NT2/D1 (cell line): Measurements from ENCODE around the gene DNAJC5G.

Source experiments
- DNase-seq: peaks from one replicate; pipeline ENCODE4 v3.0.0-alpha.2; 2011; ENCODE audit warnings: low read depth, low spot score
- H3K27me3 ChIP-seq: 2 replicates; pipeline ENCODE4 v1.6.0; 2011; ENCODE audit warnings: mild to moderate bottlenecking; ENCODE audit not compliant: insufficient read length, insufficient read depth
- H3K36me3 ChIP-seq: 2 replicates; pipeline ENCODE4 v1.6.1; 2011; ENCODE audit warnings: mild to moderate bottlenecking, low read length, mixed read lengths; ENCODE audit not compliant: insufficient read depth, insufficient read length
- H3K4me1 ChIP-seq: 2 replicates; pipeline ENCODE4 v1.5.1; 2011; ENCODE audit not compliant: insufficient read depth, insufficient read length
- H3K4me3 ChIP-seq: 2 replicates; pipeline ENCODE4 v1.5.1; 2011; ENCODE audit warnings: low read depth; ENCODE audit not compliant: insufficient read length
- H3K9ac ChIP-seq: 2 replicates; pipeline ENCODE4 v1.6.0; 2011; ENCODE audit warnings: low read depth; ENCODE audit not compliant: insufficient read length
- H3K9me3 ChIP-seq: 2 replicates; pipeline ENCODE4 v1.5.1; 2011; ENCODE audit warnings: mild to moderate bottlenecking, low read length; ENCODE audit not compliant: insufficient read depth
- SUZ12 ChIP-seq: IDR thresholded peaks from 2 replicates; pipeline ENCODE4 v1.6.1; 2011; ENCODE audit not compliant: insufficient read length, insufficient read depth; ENCODE audit errors: extremely low read depth
- YY1 ChIP-seq: IDR thresholded peaks from 2 replicates; pipeline ENCODE4 v1.6.1; 2011; ENCODE audit not compliant: insufficient read length, insufficient read depth
- ZNF274 ChIP-seq: IDR thresholded peaks from 2 replicates; pipeline ENCODE4 v1.6.1; 2011; ENCODE audit warnings: mild to moderate bottlenecking, low read depth, low read length

DNAJC5G gene

DNA sequence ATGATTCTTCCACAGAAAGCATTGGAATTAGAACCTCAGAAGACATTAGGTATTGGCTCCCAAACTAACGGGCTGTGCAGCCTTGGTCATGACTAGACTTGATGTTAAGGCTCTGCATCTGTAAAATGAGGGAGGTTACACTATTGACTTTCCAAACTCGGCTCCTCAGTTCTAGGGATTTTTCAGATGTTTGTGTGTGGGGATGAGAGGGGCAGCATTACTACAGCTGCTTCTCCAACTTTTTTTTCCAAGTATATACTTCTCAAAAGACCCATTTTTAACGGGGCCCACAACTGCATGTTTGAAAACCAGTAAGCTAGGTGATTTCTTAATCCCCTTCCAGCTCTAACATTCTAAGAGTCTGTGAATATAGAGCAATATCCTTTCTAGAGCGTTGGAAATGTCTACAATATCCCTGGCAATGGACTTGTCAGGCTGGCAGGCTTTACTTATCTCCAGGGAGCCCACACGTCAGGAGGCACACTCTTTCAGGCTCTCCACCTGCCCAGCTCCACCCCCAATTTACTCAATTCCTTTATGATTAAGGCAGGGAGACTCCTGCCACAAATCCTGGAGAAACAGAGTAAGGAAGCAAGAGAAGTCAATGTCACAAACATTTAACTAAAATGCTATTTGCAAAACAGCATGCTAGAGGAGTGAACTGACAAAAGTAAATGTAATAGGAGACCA is 48.5 kb downstream of the DNAJC5G start:
- no peak for DNase-seq
- Histone ChIP-seq H3K4me1 (peaks cover 5% of the 10 kb centered on the region), H3K27me3 (no peaks in the 10 kb centered on the region), H3K9me3 (no peaks in the 10 kb centered on the region), H3K36me3 (peaks cover 38% of the 10 kb centered on the region), H3K9ac (peak overlapping the region; percentile 89), H3K4me3 (peak overlapping the region; percentile 88)
- TF ChIP-seq YY1 (no peak), SUZ12 (no peak), ZNF274 (no peak)

DNA sequence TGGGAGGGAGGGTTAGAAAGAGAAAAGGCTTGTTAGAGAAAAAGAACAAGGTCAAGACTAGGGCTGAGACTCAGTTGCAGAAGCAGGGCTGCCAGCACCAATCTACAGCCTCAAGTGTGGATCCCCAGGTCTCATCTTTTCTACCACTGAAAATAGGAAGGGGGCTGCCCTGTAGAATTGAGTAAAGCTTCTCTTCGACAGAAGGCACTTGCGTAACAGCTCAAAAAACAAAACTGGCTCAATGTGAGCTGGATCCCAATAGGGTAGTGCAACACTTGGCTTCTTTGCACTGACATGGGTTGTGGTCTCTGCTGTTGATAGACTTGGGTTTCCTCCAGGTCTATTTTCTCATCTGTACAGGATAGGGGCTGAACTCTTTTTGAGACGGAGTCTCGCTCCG is 49.5 kb downstream of the DNAJC5G start:
- no peak overlapping the region for H3K9ac ChIP-seq
- TF ChIP-seq ZNF274 (no peak), YY1 (no peak), SUZ12 (no peak)
- no peak for DNase-seq

More for the DNA sequence above, 49.5 kb downstream of the DNAJC5G start:
- Histone ChIP-seq H3K36me3 (peaks cover 47% of the 10 kb centered on the region), H3K4me1 (peaks cover 5% of the 10 kb centered on the region), H3K9me3 (no peaks in the 10 kb centered on the region), H3K4me3 (no peak overlapping the region), H3K27me3 (no peaks in the 10 kb centered on the region)
